ENCODE measurements around the gene FAM200C.
A peak's percentile ranks its signal among the peaks of the same experiment; 100 is the strongest.

Gene FAM200C

DNA sequence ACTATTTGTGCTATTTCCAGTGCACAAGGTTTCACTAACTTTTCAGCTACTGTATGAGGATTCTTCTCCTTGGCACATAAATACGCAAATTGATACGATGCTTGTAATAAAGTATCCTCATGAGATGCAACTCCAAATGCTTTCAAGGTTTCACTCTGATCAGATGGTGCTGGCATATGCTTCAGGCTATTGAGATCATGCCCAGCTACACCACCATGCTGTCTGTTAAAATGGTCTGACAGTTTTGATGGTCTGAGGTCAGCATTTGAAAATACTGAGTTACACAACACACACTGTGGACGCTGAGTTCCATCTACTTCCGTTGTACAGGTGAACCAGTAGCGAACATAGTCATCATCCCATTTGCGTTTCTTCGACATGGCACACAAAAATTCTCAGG is 4.7 kb downstream of the FAM200C start:
- no peak for DNase-seq (ENCODE audit: low read depth in 1 of 2, low spot score in 1 of 2)
- TF ChIP-seq GABPA (IDR thresholded peaks at IDR 0.05; ENCODE audit: low read depth) (no peak), POLR2AphosphoS5 (IDR thresholded peaks at IDR 0.05; ENCODE audit: low read depth) (no peak), SPI1 (IDR thresholded peaks at IDR 0.05; ENCODE audit: borderline replicate concordance, low read depth) (no peak), REST (IDR thresholded peaks at IDR 0.05; ENCODE audit: insufficient replicate concordance, low read depth) (no peak), CTCF (IDR thresholded peaks at IDR 0.05; ENCODE audit: insufficient read depth, low read length) (no peak)
- no peaks in the 10 kb centered on the region for H3K27me3 ChIP-seq (ENCODE audit: insufficient read depth, poor library complexity, severe bottlenecking)

GRCh38 chr5:160390787-160391696 is 8.8 kb downstream of the FAM200C start:
- Histone ChIP-seq H3K27me3 (ENCODE audit: insufficient read depth, poor library complexity, severe bottlenecking) (no peaks in the 10 kb centered on the region), H3K4me3 (replicated peaks; ENCODE audit: insufficient read depth, low read length) (no peak overlapping the region), H3K27ac (replicated peaks) (no peak overlapping the region)
- DNase-seq (ENCODE audit: low read depth in 1 of 2, low spot score in 1 of 2): no peak
- no peak for TF ChIP-seq REST (IDR thresholded peaks at IDR 0.05; ENCODE audit: insufficient replicate concordance, low read depth)
- TF ChIP-seq CTCF (IDR thresholded peaks at IDR 0.05; ENCODE audit: insufficient read depth, low read length): peak; percentile 3

More for the DNA sequence above, 4.7 kb downstream of the FAM200C start:
- H3K4me3 ChIP-seq (replicated peaks; ENCODE audit: insufficient read depth, low read length): no peak overlapping the region
- no peak overlapping the region for H3K27ac ChIP-seq (replicated peaks)

GRCh38 chr5:160387445-160387844 is 12.4 kb downstream of the FAM200C start:
- no peak for TF ChIP-seq SPI1 (IDR thresholded peaks at IDR 0.05; ENCODE audit: borderline replicate concordance, low read depth)
- TF ChIP-seq GABPA (IDR thresholded peaks at IDR 0.05; ENCODE audit: low read depth): no peak
- TF ChIP-seq POLR2AphosphoS5 (IDR thresholded peaks at IDR 0.05; ENCODE audit: low read depth): no peak
- TF ChIP-seq REST (IDR thresholded peaks at IDR 0.05; ENCODE audit: insufficient replicate concordance, low read depth): no peak
- no peak for TF ChIP-seq CTCF (IDR thresholded peaks at IDR 0.05; ENCODE audit: insufficient read depth, low read length)
- no peak for DNase-seq (ENCODE audit: low read depth in 1 of 2, low spot score in 1 of 2)
- no peaks in the 10 kb centered on the region for H3K27me3 ChIP-seq (ENCODE audit: insufficient read depth, poor library complexity, severe bottlenecking)
- no peak overlapping the region for H3K27ac ChIP-seq (replicated peaks)
- H3K4me3 ChIP-seq (replicated peaks; ENCODE audit: insufficient read depth, low read length): no peak overlapping the region
